OCI-LY1 (cell line): ENCODE measurements around the gene ART3.

ENCODE experiments used
- H2AFZ ChIP-seq: fragments of 200-600 bp; sonication (generic), shearing (Covaris generic); 2 replicates; pipeline ENCODE4 v1.6.0; 2014; ENCODE audit warnings: antibody characterized with exemption, mild to moderate bottlenecking, low read length
- H3F3A ChIP-seq: fragments of 200-600 bp; sonication (generic), shearing (Covaris generic); 2 replicates; pipeline ENCODE4 v1.6.0; 2014; ENCODE audit warnings: mild to moderate bottlenecking, antibody characterized with exemption, low read length, moderate library complexity; ENCODE audit not compliant: insufficient read depth
- H3K27ac ChIP-seq: fragments of 200-600 bp; sonication (generic); 2 replicates; pipeline ENCODE4 v1.5.1; 2014; ENCODE audit warnings: low read length, mixed run types, mild to moderate bottlenecking, low read depth; ENCODE audit not compliant: poor library complexity, severe bottlenecking
- H3K27me3 ChIP-seq: fragments of 200-600 bp; sonication (generic); 2 replicates; pipeline ENCODE4 v1.6.0; 2014; ENCODE audit warnings: antibody characterized with exemption, mild to moderate bottlenecking, low read length, moderate library complexity; ENCODE audit not compliant: insufficient read depth
- H3K36me3 ChIP-seq: fragments of 200-600 bp; sonication (generic); 2 replicates; pipeline ENCODE4 v1.6.1; 2014; ENCODE audit warnings: mild to moderate bottlenecking, antibody characterized with exemption, low read length, moderate library complexity, mixed read lengths; ENCODE audit not compliant: insufficient read depth
- H3K4me1 ChIP-seq: fragments of 200-600 bp; sonication (generic); 2 replicates; pipeline ENCODE4 v1.5.1; 2014; ENCODE audit warnings: mild to moderate bottlenecking, low read length, moderate library complexity; ENCODE audit not compliant: insufficient read depth, severe bottlenecking
- H3K4me2 ChIP-seq: fragments of 200-600 bp; sonication (generic), shearing (Covaris generic); 2 replicates; pipeline ENCODE4 v1.6.1; 2014; ENCODE audit warnings: low read length
- H3K4me3 ChIP-seq: fragments of 200-600 bp; sonication (generic); 2 replicates; pipeline ENCODE4 v1.5.1; 2014; ENCODE audit warnings: low read length, low read depth, mild to moderate bottlenecking, mixed read lengths; ENCODE audit not compliant: poor library complexity, severe bottlenecking
- H3K79me2 ChIP-seq: fragments of 200-600 bp; shearing (Covaris generic); 2 replicates; pipeline ENCODE4 v1.6.1; 2016; ENCODE audit warnings: mixed run types, low read length, mixed read lengths; ENCODE audit not compliant: insufficient read depth
- H3K9ac ChIP-seq: fragments of 200-600 bp; sonication (generic), shearing (Covaris generic); 2 replicates; pipeline ENCODE4 v1.6.1; 2014; ENCODE audit warnings: mild to moderate bottlenecking, low read length, mixed read lengths
- H3K9me2 ChIP-seq: fragments of 200-600 bp; sonication (generic), shearing (Covaris generic); 2 replicates; pipeline ENCODE4 v1.6.1; 2014; ENCODE audit warnings: low read depth, mild to moderate bottlenecking, low read length, mixed read lengths
- H3K9me3 ChIP-seq: fragments of 200-600 bp; shearing (Covaris generic); 2 replicates; pipeline ENCODE4 v1.6.1; 2014; ENCODE audit warnings: low read length, mixed read lengths
- H4K20me1 ChIP-seq: fragments of 200-600 bp; sonication (generic), shearing (Covaris generic); 2 replicates; pipeline ENCODE4 v1.6.0; 2016; ENCODE audit warnings: mild to moderate bottlenecking, low read length; ENCODE audit not compliant: insufficient read depth
- CTCF ChIP-seq: fragments of 200-600 bp; sonication (generic), shearing (Covaris generic); IDR thresholded peaks from 2 replicates; pipeline ENCODE4 v1.5.1; 2017; ENCODE audit warnings: mild to moderate bottlenecking, antibody characterized with exemption, low read length, moderate library complexity, mixed read lengths
- EZH2 ChIP-seq: fragments of 200-600 bp; sonication (generic), shearing (Covaris generic); IDR thresholded peaks from 2 replicates; pipeline ENCODE4 v1.8.0; 2017; ENCODE audit warnings: borderline replicate concordance, mixed run types, mild to moderate bottlenecking, antibody characterized with exemption, low read length, moderate library complexity, mixed read lengths

Gene ART3

DNA sequence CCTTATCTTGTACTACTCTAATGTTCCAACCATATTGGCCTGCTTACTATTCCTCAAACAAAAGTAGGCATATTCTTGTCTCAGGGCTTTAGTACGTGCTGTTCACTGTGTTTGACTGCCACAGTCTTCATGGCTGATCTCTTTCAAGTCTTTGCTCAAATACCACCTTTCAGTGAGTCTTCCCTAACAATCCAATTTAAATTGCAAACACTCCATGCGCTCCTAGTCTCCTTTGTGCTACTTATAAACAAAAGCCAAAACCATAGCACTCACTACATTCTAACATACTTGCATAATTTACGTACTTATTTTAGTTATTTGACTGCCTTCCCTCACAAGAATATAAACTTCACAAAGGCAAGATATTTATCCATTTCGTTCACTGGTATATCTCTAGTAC lies 1.7 kb upstream of the ART3 start:
- Histone ChIP-seq H3K9ac (no peak overlapping the region), H3K27me3 (no peaks in the 10 kb centered on the region), H3K27ac (no peak overlapping the region), H3K4me1 (no peaks in the 10 kb centered on the region), H3K79me2 (no peaks in the 10 kb centered on the region), H3K4me3 (no peak overlapping the region), H3K9me2 (no peaks in the 10 kb centered on the region), H3F3A (no peaks in the 10 kb centered on the region), H3K4me2 (no peak overlapping the region), H2AFZ (no peak overlapping the region), H4K20me1 (no peaks in the 10 kb centered on the region), H3K36me3 (no peaks in the 10 kb centered on the region), H3K9me3 (no peaks in the 10 kb centered on the region)
- TF ChIP-seq EZH2, result no peak
- no peak for TF ChIP-seq CTCF

DNA sequence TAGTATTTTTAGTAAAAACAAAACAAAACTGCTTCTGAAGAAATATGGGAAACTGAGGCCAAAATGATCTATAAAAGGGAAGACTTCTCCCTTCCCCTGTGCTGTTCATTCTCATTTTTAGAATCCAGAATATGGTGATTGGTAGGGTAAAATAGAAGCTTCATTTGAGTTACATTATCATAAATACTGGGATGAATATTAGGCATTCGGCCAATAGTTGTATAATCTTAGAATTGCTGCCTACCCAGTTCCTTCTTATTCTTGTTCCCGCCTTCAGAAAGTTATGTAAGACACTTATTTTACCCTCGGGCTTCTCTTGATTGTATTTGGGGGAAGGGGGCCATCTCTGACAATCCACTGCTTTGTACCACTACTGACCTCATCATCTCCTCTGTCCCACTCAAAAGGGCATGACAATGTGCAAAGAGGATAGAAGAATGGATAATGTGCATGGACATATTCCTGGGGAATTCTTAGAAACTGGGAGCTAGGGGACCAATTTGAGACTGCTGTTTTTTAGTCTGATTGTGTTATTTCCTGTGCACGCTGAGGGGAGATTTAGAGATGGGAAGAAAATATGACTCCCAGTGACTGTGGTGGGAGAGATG lies 588 bp downstream of the ART3 start:
- H3K9ac ChIP-seq, result no peak overlapping the region
- H3K4me3 ChIP-seq, result no peak overlapping the region
- no peaks in the 10 kb centered on the region for H3K9me2 ChIP-seq
- H3K36me3 ChIP-seq, result no peaks in the 10 kb centered on the region
- no peaks in the 10 kb centered on the region for H4K20me1 ChIP-seq
- no peak overlapping the region for H2AFZ ChIP-seq
- H3K27ac ChIP-seq, result no peak overlapping the region
- H3K4me1 ChIP-seq, result no peaks in the 10 kb centered on the region
- TF ChIP-seq CTCF, result no peak
- TF ChIP-seq EZH2, result no peak
- no peaks in the 10 kb centered on the region for H3F3A ChIP-seq
- no peaks in the 10 kb centered on the region for H3K79me2 ChIP-seq
- H3K9me3 ChIP-seq, result no peaks in the 10 kb centered on the region
- H3K27me3 ChIP-seq, result no peaks in the 10 kb centered on the region
- no peak overlapping the region for H3K4me2 ChIP-seq

DNA sequence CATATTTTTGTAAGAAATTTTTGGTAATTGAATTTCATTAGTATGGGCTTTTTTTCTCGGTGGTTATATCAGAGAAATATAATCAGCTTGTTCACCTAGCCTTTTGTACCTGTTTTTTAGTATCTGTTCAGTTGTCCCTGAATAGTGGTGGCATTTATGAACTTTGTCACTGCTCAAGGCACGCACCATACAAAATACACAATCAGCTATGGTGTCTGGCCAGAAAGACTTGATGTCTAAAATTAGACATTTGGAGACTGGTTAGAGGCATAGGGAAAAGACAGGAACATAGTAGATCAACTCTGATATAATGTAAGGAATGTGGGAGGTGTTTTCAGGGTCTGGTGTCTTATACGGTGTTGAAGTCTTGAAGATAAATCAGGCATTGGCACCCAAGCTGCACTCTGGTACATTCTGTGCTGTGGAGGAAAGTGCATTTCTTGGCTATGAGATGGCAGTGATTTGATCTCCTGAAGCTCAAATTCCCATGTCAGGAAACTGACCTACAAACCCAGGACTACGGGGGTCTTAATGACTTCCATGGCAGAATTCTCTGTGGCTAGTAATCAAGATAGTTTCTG lies 3.6 kb downstream of the ART3 start:
- no peaks in the 10 kb centered on the region for H4K20me1 ChIP-seq
- peaks cover 4% of the 10 kb centered on the region; the same call in 1 of the 2 replicates for H3K27me3 ChIP-seq
- no peaks in the 10 kb centered on the region for H3K36me3 ChIP-seq
- no peak overlapping the region for H3K4me2 ChIP-seq
- H3K79me2 ChIP-seq, result no peaks in the 10 kb centered on the region
- no peak overlapping the region for H2AFZ ChIP-seq
- H3K4me3 ChIP-seq, result no peak overlapping the region
- H3K27ac ChIP-seq, result no peak overlapping the region
- H3K9me3 ChIP-seq, result no peaks in the 10 kb centered on the region
- no peaks in the 10 kb centered on the region for H3K9me2 ChIP-seq
- no peak overlapping the region for H3K9ac ChIP-seq
- H3K4me1 ChIP-seq, result no peaks in the 10 kb centered on the region
- TF ChIP-seq CTCF, result no peak
- no peak for TF ChIP-seq EZH2
- H3F3A ChIP-seq, result no peaks in the 10 kb centered on the region
